HG03571 (cell line): ENCODE measurements around the gene DEK.
A peak's percentile ranks its signal among the peaks of the same experiment; 100 is the strongest.

ENCODE experiments used
- ATAC-seq: cut with Tn5 transposase; IDR thresholded peaks from one replicate; pipeline ENCODE4 v1.9.1; 2021; ENCODE audit not compliant: unreplicated experiment

DEK gene

GRCh38 chr6:18265787-18266522 is 1.6 kb upstream of the DEK start:
- ATAC-seq, result no peak

- no peak for ATAC-seq
These were observed 620 bp upstream of the DEK start for GRCh38 chr6:18264923-18265377.

- peak; percentile 9 for ATAC-seq
These were observed 712 bp downstream of the DEK start for GRCh38 chr6:18263418-18264218.

- ATAC-seq, result peak; percentile 63
These were observed 1.5 kb downstream of the DEK start for GRCh38 chr6:18262702-18263417.

GRCh38 chr6:18261877-18262276 is 2.5 kb downstream of the DEK start:
- ATAC-seq, result no peak

- ATAC-seq, result peak; percentile 32
These were observed 3.8 kb downstream of the DEK start for GRCh38 chr6:18260448-18261106.

- no peak for ATAC-seq
These were observed 4.5 kb downstream of the DEK start for GRCh38 chr6:18259675-18260447.

GRCh38 chr6:18254793-18255192 is 9.5 kb downstream of the DEK start:
- ATAC-seq, result no peak

- no peak for ATAC-seq
These were observed 10.7 kb downstream of the DEK start for GRCh38 chr6:18253635-18254034.

- ATAC-seq, result no peak
These were observed 15.1 kb downstream of the DEK start for GRCh38 chr6:18249271-18249670.

GRCh38 chr6:18248698-18249097 is 15.6 kb downstream of the DEK start:
- no peak for ATAC-seq

- ATAC-seq, result no peak
These were observed 17.3 kb downstream of the DEK start for GRCh38 chr6:18247002-18247401.

- ATAC-seq, result no peak
These were observed 18.1 kb downstream of the DEK start for GRCh38 chr6:18246205-18246604.

GRCh38 chr6:18245642-18246041 is 18.7 kb downstream of the DEK start:
- no peak for ATAC-seq

- ATAC-seq, result no peak
These were observed 19.3 kb downstream of the DEK start for GRCh38 chr6:18245079-18245478.

GRCh38 chr6:18244251-18244650 is 20.1 kb downstream of the DEK start:
- ATAC-seq, result no peak

GRCh38 chr6:18243302-18243893 is 20.9 kb downstream of the DEK start:
- no peak for ATAC-seq

- ATAC-seq, result no peak
These were observed 22.1 kb downstream of the DEK start for GRCh38 chr6:18242062-18242851.
